GM23338 (cell line): ENCODE results near the gene LIMCH1. TPM values are rescaled to one million over a fixed set of nuclear protein-coding genes. Genes with fewer than 3 reads are reported as not detected.

Source experiments
- ATAC-seq: fragments of 200-7000 bp; cut with Tn5 transposase; 3 replicates; pipeline ENCODE4 v1.9.1; 2020
- DNase-seq: peaks from one replicate; pipeline ENCODE4 v3.0.0-alpha.2; 2015; ENCODE audit warnings: low spot score
- H2AFZ ChIP-seq: fragments of 200-600 bp; sonication (generic); 2 replicates; pipeline ENCODE4 v1.8.0; 2016; ENCODE audit warnings: antibody characterized with exemption, mild to moderate bottlenecking, moderate library complexity
- H3F3A ChIP-seq: fragments of 200-600 bp; sonication (generic); replicated peaks from 2 replicates; pipeline ENCODE4 v1.8.0; 2017; ENCODE audit warnings: antibody characterized with exemption, mixed run types, low read depth
- H3K27ac ChIP-seq: fragments of 200-600 bp; sonication (generic); 2 replicates; pipeline ENCODE4 v1.6.1; 2016; ENCODE audit warnings: low read depth
- H3K27me3 ChIP-seq: fragments of 200-600 bp; sonication (generic); 2 replicates; pipeline ENCODE4 v1.8.0; 2016; ENCODE audit warnings: mild to moderate bottlenecking, mixed run types, moderate library complexity; ENCODE audit not compliant: insufficient read depth
- H3K36me3 ChIP-seq: fragments of 200-600 bp; sonication (generic); 2 replicates; pipeline ENCODE4 v1.8.0; 2016; ENCODE audit warnings: mild to moderate bottlenecking; ENCODE audit not compliant: insufficient read depth
- H3K4me1 ChIP-seq: fragments of 200-600 bp; sonication (generic); 2 replicates; pipeline ENCODE4 v1.8.0; 2016; ENCODE audit warnings: mild to moderate bottlenecking, moderate library complexity; ENCODE audit not compliant: insufficient read depth
- H3K4me2 ChIP-seq: fragments of 200-600 bp; sonication (generic); 2 replicates; pipeline ENCODE4 v1.7.1; 2017; ENCODE audit warnings: mixed run types
- H3K4me3 ChIP-seq: fragments of 200-600 bp; sonication (generic); 2 replicates; pipeline ENCODE4 v1.6.1; 2016; ENCODE audit warnings: mixed run types
- H3K79me2 ChIP-seq: fragments of 200-600 bp; sonication (generic); replicated peaks from 2 replicates; pipeline ENCODE4 v1.8.0; 2017; ENCODE audit warnings: mild to moderate bottlenecking; ENCODE audit not compliant: insufficient read depth
- H3K9me2 ChIP-seq: fragments of 200-600 bp; sonication (generic); 2 replicates; pipeline ENCODE4 v1.8.0; 2017; ENCODE audit not compliant: insufficient read depth
- H4K20me1 ChIP-seq: fragments of 200-600 bp; sonication (generic); replicated peaks from 2 replicates; pipeline ENCODE4 v1.8.0; 2017; ENCODE audit warnings: mild to moderate bottlenecking; ENCODE audit not compliant: insufficient read depth
- H3K27ac Mint-ChIP-seq: 2 replicates; pipeline ENCODE4 v1.8.0; 2020; ENCODE audit warnings: inconsistent platforms, mild to moderate bottlenecking, moderate library complexity, mixed read lengths
- H3K27me3 Mint-ChIP-seq: 3 replicates; pipeline ENCODE4 v1.8.0; 2022; ENCODE audit warnings: low read depth, mild to moderate bottlenecking, moderate library complexity, mixed read lengths, inconsistent platforms; ENCODE audit not compliant: insufficient read depth, poor library complexity
- H3K36me3 Mint-ChIP-seq: 3 replicates; pipeline ENCODE4 v1.8.0; 2021; ENCODE audit warnings: low read depth, mild to moderate bottlenecking, inconsistent platforms, moderate library complexity, mixed read lengths
- H3K4me1 Mint-ChIP-seq: 3 replicates; pipeline ENCODE4 v1.8.0; 2020; ENCODE audit warnings: mild to moderate bottlenecking, inconsistent platforms, mixed read lengths
- H3K4me3 Mint-ChIP-seq: 3 replicates; pipeline ENCODE4 v1.8.0; 2021; ENCODE audit warnings: moderate library complexity, mild to moderate bottlenecking, inconsistent platforms, mixed read lengths
- H3K9me3 Mint-ChIP-seq: 3 replicates; pipeline ENCODE4 v1.8.0; 2020; ENCODE audit warnings: moderate library complexity, mild to moderate bottlenecking, inconsistent platforms, mixed read lengths
- CREB1 ChIP-seq: fragments of 250-450 bp; sonication (Bioruptor Pico); IDR thresholded peaks from 2 replicates; pipeline ENCODE4 v1.5.0; 2020; ENCODE audit warnings: low read depth, mild to moderate bottlenecking, moderate library complexity
- CTCF ChIP-seq, 2 experiments: fragments of 200-600 bp in 1 of 2; sonication (generic) in 1 of 2; conservative IDR thresholded peaks; 2 replicates each; pipeline versions ENCODE4 v1.5.1 to v1.6.1; 2016 to 2017; ENCODE audit warnings: antibody characterized with exemption in 2 of 2, low read depth in 2 of 2, mild to moderate bottlenecking in 2 of 2, moderate library complexity in 1 of 2
- JUNB ChIP-seq: IDR thresholded peaks from one replicate; pipeline ENCODE4 v1.6.1; 2016; ENCODE audit warnings: antibody characterized with exemption; ENCODE audit not compliant: unreplicated experiment
- ZNF114 ChIP-seq: fragments of 250-450 bp; sonication (Bioruptor Pico); IDR thresholded peaks from 2 replicates; pipeline ENCODE4 v1.5.0; 2020; ENCODE audit warnings: mild to moderate bottlenecking, moderate library complexity
- ZNF462 ChIP-seq: fragments of 250-450 bp; sonication (Bioruptor Pico); IDR thresholded peaks from 2 replicates; pipeline ENCODE4 v1.5.0; 2020; ENCODE audit warnings: mild to moderate bottlenecking, moderate library complexity
- polyA plus RNA-seq: library from polyadenylated mRNA; unstranded; fragments of >200 nt; fragmentation: Nextera tagmentation; extraction: Ambion mirVana; gene quantifications from 2 replicates; pipeline ENCODE4 v1.2.1, GENCODE V29; 2016
- total RNA-seq: library from RNA; depleted of rRNA; stranded (reverse); fragments of >200 nt; shearing (Covaris generic); gene quantifications from 2 replicates; pipeline ENCODE4 v1.2.3, GENCODE V29; 2014

Gene LIMCH1
- total and polyA plus RNA-seq, 2 experiments from 2014 or later: 1.5 TPM

GRCh38 chr4:41643331-41643730 lies 105.4 kb downstream of the LIMCH1 start:
- H3K4me3 ChIP-seq: no peak overlapping the region
- H3K9me2 ChIP-seq: no peaks in the 10 kb centered on the region; the same call in 1 of the 2 replicates
- Mint-ChIP-seq H3K9me3 (no peaks in the 10 kb centered on the region), H3K36me3 (no peaks in the 10 kb centered on the region), H3K27me3 (peaks cover 9% of the 10 kb centered on the region), H3K4me3 (no peak overlapping the region), H3K4me1 (peaks cover 20% of the 10 kb centered on the region), H3K27ac (no peak overlapping the region)
- H3K36me3 ChIP-seq: no peaks in the 10 kb centered on the region
- H3K4me1 ChIP-seq: peaks cover 15% of the 10 kb centered on the region
- peaks cover 11% of the 10 kb centered on the region for H3K27me3 ChIP-seq
- no peak for DNase-seq
- H4K20me1 ChIP-seq: no peaks in the 10 kb centered on the region
- H3F3A ChIP-seq: no peaks in the 10 kb centered on the region
- no peak overlapping the region for H2AFZ ChIP-seq
- no peak for ATAC-seq
- H3K27ac ChIP-seq: no peak overlapping the region
- H3K79me2 ChIP-seq: no peaks in the 10 kb centered on the region
- no peak for TF ChIP-seq CTCF (conservative IDR thresholded peaks at IDR 0.05; ENCODE audit: low read depth in 2 of 2)
- TF ChIP-seq ZNF114 (CRISPR knock-in tag): no peak
- TF ChIP-seq JUNB: no peak
- TF ChIP-seq ZNF462 (CRISPR knock-in tag): no peak
- no peak for TF ChIP-seq CREB1 (CRISPR knock-in tag)
- no peak overlapping the region for H3K4me2 ChIP-seq
